ENCODE results near the gene ADAMTSL3.
"Not testable (repeated sequence)": the region's sequence is repeated elsewhere in the genome, so short reads cannot be mapped to it uniquely, and the experiment has no call there.

Gene ADAMTSL3

GRCh38 chr15:84079885-84080777 is 426.2 kb downstream of the ADAMTSL3 start:
- Histone ChIP-seq H3K9me2 (replicated peaks; ENCODE audit: control insufficient read depth, low read length) (no peaks in the 10 kb centered on the region), H3K79me2 (ENCODE audit: control insufficient read depth, low read length) (no peaks in the 10 kb centered on the region), H3K9me3 (ENCODE audit: control insufficient read depth, insufficient read depth, low read length) (no peaks in the 10 kb centered on the region), H3K27ac (ENCODE audit: low read depth, low read length) (no peak overlapping the region), H3K4me3 (ENCODE audit: low read length) (no peak overlapping the region), H3K36me3 (ENCODE audit: control insufficient read depth, low read length) (no peaks in the 10 kb centered on the region), H3F3A (ENCODE audit: control insufficient read depth, insufficient read depth) (no peaks in the 10 kb centered on the region), H3K27me3 (ENCODE audit: control insufficient read depth, low read length) (no peaks in the 10 kb centered on the region), H3K4me1 (ENCODE audit: control insufficient read depth, low read length) (no peaks in the 10 kb centered on the region), H4K20me1 (ENCODE audit: control insufficient read depth, insufficient read depth, low read depth, low read length) (no peaks in the 10 kb centered on the region), H3K4me2 (ENCODE audit: low read length) (no peak overlapping the region)
- no peak for TF ChIP-seq CTCF (IDR thresholded peaks at IDR 0.05; ENCODE audit: low read depth, low read length, poor library complexity, severe bottlenecking)
- TF ChIP-seq EZH2phosphoT487 (IDR thresholded peaks at IDR 0.05; ENCODE audit: borderline replicate concordance, low read length) = no peak

GRCh38 chr15:84080778-84081084 is 426.8 kb downstream of the ADAMTSL3 start:
- H3K9me2 ChIP-seq (replicated peaks; ENCODE audit: control insufficient read depth, low read length); H3K27me3 ChIP-seq (ENCODE audit: control insufficient read depth, low read length); H3K4me2 ChIP-seq (ENCODE audit: low read length); H4K20me1 ChIP-seq (ENCODE audit: control insufficient read depth, insufficient read depth, low read depth, low read length); H3K4me1 ChIP-seq (ENCODE audit: control insufficient read depth, low read length); H3K9me3 ChIP-seq (ENCODE audit: control insufficient read depth, insufficient read depth, low read length); H3K36me3 ChIP-seq (ENCODE audit: control insufficient read depth, low read length); H3K4me3 ChIP-seq (ENCODE audit: low read length); H3K79me2 ChIP-seq (ENCODE audit: control insufficient read depth, low read length); H3K27ac ChIP-seq (ENCODE audit: low read depth, low read length); H3F3A ChIP-seq (ENCODE audit: control insufficient read depth, insufficient read depth): not testable (repeated sequence)

GRCh38 chr15:84081391-84082168 is 427.7 kb downstream of the ADAMTSL3 start:
- no peaks in the 10 kb centered on the region for H3K79me2 ChIP-seq (ENCODE audit: control insufficient read depth, low read length)
- H3K4me1 ChIP-seq (ENCODE audit: control insufficient read depth, low read length) = no peaks in the 10 kb centered on the region
- H3K27ac ChIP-seq (ENCODE audit: low read depth, low read length) = no peak overlapping the region
- no peaks in the 10 kb centered on the region for H4K20me1 ChIP-seq (ENCODE audit: control insufficient read depth, insufficient read depth, low read depth, low read length)
- no peaks in the 10 kb centered on the region for H3F3A ChIP-seq (ENCODE audit: control insufficient read depth, insufficient read depth)
- H3K9me3 ChIP-seq (ENCODE audit: control insufficient read depth, insufficient read depth, low read length) = no peaks in the 10 kb centered on the region
- no peaks in the 10 kb centered on the region for H3K9me2 ChIP-seq (replicated peaks; ENCODE audit: control insufficient read depth, low read length)
- no peaks in the 10 kb centered on the region for H3K36me3 ChIP-seq (ENCODE audit: control insufficient read depth, low read length)
- no peak overlapping the region for H3K4me2 ChIP-seq (ENCODE audit: low read length)
- H3K27me3 ChIP-seq (ENCODE audit: control insufficient read depth, low read length) = no peaks in the 10 kb centered on the region
- H3K4me3 ChIP-seq (ENCODE audit: low read length) = no peak overlapping the region
- TF ChIP-seq EZH2phosphoT487 (IDR thresholded peaks at IDR 0.05; ENCODE audit: borderline replicate concordance, low read length) = no peak

GRCh38 chr15:84082739-84083138 is 428.8 kb downstream of the ADAMTSL3 start:
- Histone ChIP-seq H4K20me1 (ENCODE audit: control insufficient read depth, insufficient read depth, low read depth, low read length) (no peaks in the 10 kb centered on the region), H3K79me2 (ENCODE audit: control insufficient read depth, low read length) (no peaks in the 10 kb centered on the region), H3K4me3 (ENCODE audit: low read length) (no peak overlapping the region), H3K9me3 (ENCODE audit: control insufficient read depth, insufficient read depth, low read length) (no peaks in the 10 kb centered on the region), H3K4me2 (ENCODE audit: low read length) (no peak overlapping the region), H3F3A (ENCODE audit: control insufficient read depth, insufficient read depth) (no peaks in the 10 kb centered on the region), H3K27me3 (ENCODE audit: control insufficient read depth, low read length) (no peaks in the 10 kb centered on the region), H3K27ac (ENCODE audit: low read depth, low read length) (no peak overlapping the region), H3K9me2 (replicated peaks; ENCODE audit: control insufficient read depth, low read length) (no peaks in the 10 kb centered on the region), H3K4me1 (ENCODE audit: control insufficient read depth, low read length) (no peaks in the 10 kb centered on the region), H3K36me3 (ENCODE audit: control insufficient read depth, low read length) (no peaks in the 10 kb centered on the region)
- TF ChIP-seq EZH2phosphoT487 (IDR thresholded peaks at IDR 0.05; ENCODE audit: borderline replicate concordance, low read length) (no peak), CTCF (IDR thresholded peaks at IDR 0.05; ENCODE audit: low read depth, low read length, poor library complexity, severe bottlenecking) (no peak)

- not testable (repeated sequence) for H3K4me1 ChIP-seq (ENCODE audit: control insufficient read depth, low read length); H3K36me3 ChIP-seq (ENCODE audit: control insufficient read depth, low read length); H3F3A ChIP-seq (ENCODE audit: control insufficient read depth, insufficient read depth); H3K9me3 ChIP-seq (ENCODE audit: control insufficient read depth, insufficient read depth, low read length); H3K4me2 ChIP-seq (ENCODE audit: low read length); H4K20me1 ChIP-seq (ENCODE audit: control insufficient read depth, insufficient read depth, low read depth, low read length); H3K27ac ChIP-seq (ENCODE audit: low read depth, low read length); H3K27me3 ChIP-seq (ENCODE audit: control insufficient read depth, low read length); H3K4me3 ChIP-seq (ENCODE audit: low read length); H3K9me2 ChIP-seq (replicated peaks; ENCODE audit: control insufficient read depth, low read length); H3K79me2 ChIP-seq (ENCODE audit: control insufficient read depth, low read length)
These were observed 432.1 kb downstream of the ADAMTSL3 start for GRCh38 chr15:84086071-84086470.
